SK-N-MC (cell line): ENCODE data around the gene OR52N4.

Experiments
- EZH2 ChIP-seq: fragments of 200-600 bp; sonication (generic); IDR thresholded peaks from one replicate; pipeline ENCODE4 v1.6.1; 2017; ENCODE audit warnings: antibody characterized with exemption
- POLR2AphosphoS5 ChIP-seq: IDR thresholded peaks from 2 replicates; pipeline ENCODE4 v1.6.1; 2012; ENCODE audit warnings: mild to moderate bottlenecking, low read depth, low read length, borderline replicate concordance

DNA sequence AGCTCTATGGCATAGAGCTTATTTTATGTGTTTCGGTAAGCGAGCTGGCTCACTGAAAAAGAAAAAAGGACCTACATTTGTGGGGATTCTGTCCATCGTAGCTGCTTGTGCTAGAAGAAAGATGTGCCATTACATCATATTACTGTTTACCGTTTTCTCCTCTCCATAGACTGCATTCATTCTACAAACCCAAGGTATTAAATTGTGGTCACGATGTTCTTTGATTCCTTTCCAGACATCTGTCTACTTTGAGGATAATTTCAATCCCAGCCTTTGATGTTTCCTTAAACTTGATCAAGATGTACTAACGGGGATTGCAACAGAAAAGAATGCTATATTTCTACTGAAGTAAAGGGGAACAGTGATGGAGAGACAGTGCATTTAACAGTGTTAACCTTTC lies 42.5 kb downstream of the OR52N4 start:
- no peak for TF ChIP-seq POLR2AphosphoS5
- TF ChIP-seq EZH2: no peak
